Hepatocyte (in vitro differentiated cells): ENCODE results near the gene SEMA5B. TPM values are rescaled to one million over a fixed set of nuclear protein-coding genes. Genes with fewer than 3 reads are reported as not detected.

Source experiments
- DNase-seq: peaks from one replicate; pipeline ENCODE4 v3.0.0-alpha.2; 2016; ENCODE audit warnings: low spot score
- H2AFZ ChIP-seq: fragments of 200-600 bp; sonication (generic); 2 replicates; pipeline ENCODE4 v1.6.0; 2016; ENCODE audit warnings: antibody characterized with exemption, mild to moderate bottlenecking
- H3K27ac ChIP-seq: fragments of 200-600 bp; sonication (generic); 2 replicates; pipeline ENCODE4 v1.5.1; 2016; ENCODE audit warnings: mild to moderate bottlenecking
- H3K27me3 ChIP-seq: fragments of 200-600 bp; sonication (generic); 2 replicates; pipeline ENCODE4 v1.6.1; 2016
- H3K36me3 ChIP-seq: fragments of 200-600 bp; sonication (generic); replicated peaks from 2 replicates; pipeline ENCODE4 v1.5.1; 2016; ENCODE audit warnings: low read depth; ENCODE audit not compliant: insufficient read depth
- H3K4me1 ChIP-seq: fragments of 200-600 bp; sonication (generic); 2 replicates; pipeline ENCODE4 v1.5.1; 2016; ENCODE audit warnings: mild to moderate bottlenecking, moderate library complexity; ENCODE audit not compliant: insufficient read depth
- H3K4me2 ChIP-seq: fragments of 200-600 bp; sonication (generic); 2 replicates; pipeline ENCODE4 v1.6.0; 2016
- H3K4me3 ChIP-seq: fragments of 200-600 bp; sonication (generic); 2 replicates; pipeline ENCODE4 v1.5.1; 2016; ENCODE audit warnings: mild to moderate bottlenecking
- H3K79me2 ChIP-seq: fragments of 200-600 bp; sonication (generic); 2 replicates; pipeline ENCODE4 v1.6.0; 2017; ENCODE audit warnings: mild to moderate bottlenecking
- H3K9me2 ChIP-seq: fragments of 200-600 bp; sonication (generic); replicated peaks from 2 replicates; pipeline ENCODE4 v1.6.0; 2017; ENCODE audit warnings: mild to moderate bottlenecking; ENCODE audit not compliant: insufficient read depth
- H3K9me3 ChIP-seq: fragments of 200-600 bp; sonication (generic); 2 replicates; pipeline ENCODE4 v1.5.1; 2016; ENCODE audit warnings: low read depth, mild to moderate bottlenecking
- H4K20me1 ChIP-seq: fragments of 200-600 bp; sonication (generic); 2 replicates; pipeline ENCODE4 v1.6.0; 2016; ENCODE audit warnings: mild to moderate bottlenecking; ENCODE audit not compliant: insufficient read depth, poor library complexity, severe bottlenecking
- CTCF ChIP-seq: fragments of 200-600 bp; sonication (generic); IDR thresholded peaks from 2 replicates; pipeline ENCODE4 v1.5.1; 2016; ENCODE audit warnings: antibody characterized with exemption, mild to moderate bottlenecking; ENCODE audit not compliant: poor library complexity
- EZH2 ChIP-seq: fragments of 200-600 bp; sonication (generic); IDR thresholded peaks from 2 replicates; pipeline ENCODE4 v1.6.1; 2016; ENCODE audit warnings: antibody characterized with exemption, mild to moderate bottlenecking, borderline replicate concordance
- EZH2phosphoT487 ChIP-seq: fragments of 200-600 bp; sonication (generic); IDR thresholded peaks from one replicate; pipeline ENCODE4 v1.6.1; 2018; ENCODE audit warnings: antibody characterized with exemption, mild to moderate bottlenecking, low read depth, moderate library complexity; ENCODE audit not compliant: unreplicated experiment, severe bottlenecking
- WGBS: methylation state at CpG from one replicate; pipeline ENCODE4 v1.1.6; 2016; ENCODE audit warnings: low lambda C conversion rate; ENCODE audit errors: missing lambda C conversion rate; 5-methylcytosine and 5-hydroxymethylcytosine counted together
- polyA plus RNA-seq: library from polyadenylated mRNA; unstranded; fragments of >200 nt; fragmentation: Nextera tagmentation; extraction: Ambion mirVana; gene quantifications from 2 replicates; pipeline ENCODE4 v1.2.1, GENCODE V29; 2016
- total RNA-seq: library from RNA; depleted of rRNA; stranded (reverse); fragments of >200 nt; gene quantifications from 2 replicates; pipeline ENCODE4 v1.2.3, GENCODE V29; 2014

The SEMA5B gene
- total and polyA plus RNA-seq, 2 experiments from 2014 or later = 1.4 to 4.2 TPM

GRCh38 chr3:122916580-122916979, 111.0 kb downstream of the SEMA5B start:
- H3K4me1 ChIP-seq = no peaks in the 10 kb centered on the region
- no peak overlapping the region for H3K4me3 ChIP-seq
- H3K27ac ChIP-seq = no peak overlapping the region
- H3K79me2 ChIP-seq = no peaks in the 10 kb centered on the region
- H3K9me3 ChIP-seq = no peaks in the 10 kb centered on the region
- WGBS = 79% methylated on average over 6 of the region's 6 CpGs
- no peaks in the 10 kb centered on the region for H4K20me1 ChIP-seq
- no peaks in the 10 kb centered on the region for H3K9me2 ChIP-seq
- no peak overlapping the region for H3K4me2 ChIP-seq
- no peak overlapping the region for H2AFZ ChIP-seq
- no peak for TF ChIP-seq CTCF
- TF ChIP-seq EZH2phosphoT487 = no peak
- TF ChIP-seq EZH2 = no peak
- no peaks in the 10 kb centered on the region for H3K36me3 ChIP-seq
- DNase-seq = no peak
- H3K27me3 ChIP-seq = peaks cover 13% of the 10 kb centered on the region

GRCh38 chr3:122916084-122916483, 111.5 kb downstream of the SEMA5B start:
- H3K9me3 ChIP-seq = no peaks in the 10 kb centered on the region
- H3K4me3 ChIP-seq = no peak overlapping the region
- no peak overlapping the region for H3K27ac ChIP-seq
- no peaks in the 10 kb centered on the region for H3K36me3 ChIP-seq
- no peak for TF ChIP-seq EZH2
- TF ChIP-seq EZH2phosphoT487 = no peak
- no peak for TF ChIP-seq CTCF
- no peaks in the 10 kb centered on the region for H3K79me2 ChIP-seq
- H3K4me2 ChIP-seq = no peak overlapping the region
- no peaks in the 10 kb centered on the region for H3K4me1 ChIP-seq
- 83% methylated on average over 4 of the region's 4 CpGs for WGBS
- H4K20me1 ChIP-seq = no peaks in the 10 kb centered on the region
- no peak for DNase-seq
- no peak overlapping the region for H2AFZ ChIP-seq
- H3K9me2 ChIP-seq = no peaks in the 10 kb centered on the region
- peaks cover 8% of the 10 kb centered on the region for H3K27me3 ChIP-seq

GRCh38 chr3:122915300-122916055, 112.1 kb downstream of the SEMA5B start:
- Histone ChIP-seq H3K4me1 (no peaks in the 10 kb centered on the region), H3K79me2 (no peaks in the 10 kb centered on the region), H4K20me1 (no peaks in the 10 kb centered on the region), H3K9me3 (no peaks in the 10 kb centered on the region), H3K4me3 (no peak overlapping the region), H3K27ac (no peak overlapping the region), H2AFZ (no peak overlapping the region), H3K27me3 (peaks cover 2% of the 10 kb centered on the region), H3K36me3 (no peaks in the 10 kb centered on the region), H3K9me2 (no peaks in the 10 kb centered on the region), H3K4me2 (no peak overlapping the region)
- WGBS = 87% methylated on average over 17 of the region's 17 CpGs
- DNase-seq = no peak
- no peak for TF ChIP-seq EZH2
- TF ChIP-seq CTCF = no peak
- no peak for TF ChIP-seq EZH2phosphoT487
